ENCODE data around the gene UBE2D2.
"Not testable (repeated sequence)": the region's sequence is repeated elsewhere in the genome, so short reads cannot be mapped to it uniquely, and the experiment has no call there.

The UBE2D2 gene

DNA sequence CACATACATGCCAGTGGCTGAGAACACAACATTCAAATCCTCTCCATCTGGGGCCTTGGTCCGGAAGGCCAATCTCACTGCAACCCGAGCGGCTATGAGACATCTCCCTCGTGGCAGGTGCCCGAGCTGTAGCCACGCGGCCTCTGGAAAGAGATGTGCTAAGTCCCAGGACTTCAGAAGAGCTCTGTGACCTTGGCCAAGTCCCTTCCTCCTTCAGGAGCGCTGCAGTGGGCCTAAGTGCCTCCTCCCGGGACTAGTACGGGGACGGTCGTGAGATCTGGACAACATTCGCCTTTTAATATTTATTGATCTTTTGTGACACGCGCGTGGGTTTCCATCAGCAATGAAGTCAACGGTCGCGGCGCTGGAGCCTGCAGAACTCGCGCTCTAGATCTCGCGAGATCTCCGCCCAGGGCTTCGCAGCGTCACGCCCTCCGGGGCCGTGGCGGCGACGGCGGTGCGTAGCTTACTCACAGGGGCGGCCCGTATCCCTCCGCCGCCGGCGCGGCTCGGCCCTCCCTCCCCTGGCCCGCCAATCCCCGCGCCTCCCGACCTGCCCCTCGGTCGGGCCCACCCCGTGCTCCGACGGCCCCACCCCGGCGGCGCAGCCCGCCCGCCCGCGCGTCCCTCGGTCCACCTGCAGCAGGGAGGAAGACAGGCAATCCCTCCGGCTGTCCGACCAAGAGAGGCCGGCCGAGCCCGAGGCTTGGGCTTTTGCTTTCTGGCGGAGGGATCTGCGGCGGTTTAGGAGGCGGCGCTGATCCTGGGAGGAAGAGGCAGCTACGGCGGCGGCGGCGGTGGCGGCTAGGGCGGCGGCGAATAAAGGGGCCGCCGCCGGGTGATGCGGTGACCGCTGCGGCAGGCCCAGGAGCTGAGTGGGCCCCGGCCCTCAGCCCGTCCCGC is at the start of gene UBE2D2:
Gene UBE2D2, plus strand, starts transcription at position 588 of the 903 bp plus-strand sequence. CDS start 453 bp downstream, outside the sequence.
- DNase-seq (ENCODE audit: low read depth in 1 of 2, low spot score in 1 of 2): peak; percentile 95 to 96

DNA sequence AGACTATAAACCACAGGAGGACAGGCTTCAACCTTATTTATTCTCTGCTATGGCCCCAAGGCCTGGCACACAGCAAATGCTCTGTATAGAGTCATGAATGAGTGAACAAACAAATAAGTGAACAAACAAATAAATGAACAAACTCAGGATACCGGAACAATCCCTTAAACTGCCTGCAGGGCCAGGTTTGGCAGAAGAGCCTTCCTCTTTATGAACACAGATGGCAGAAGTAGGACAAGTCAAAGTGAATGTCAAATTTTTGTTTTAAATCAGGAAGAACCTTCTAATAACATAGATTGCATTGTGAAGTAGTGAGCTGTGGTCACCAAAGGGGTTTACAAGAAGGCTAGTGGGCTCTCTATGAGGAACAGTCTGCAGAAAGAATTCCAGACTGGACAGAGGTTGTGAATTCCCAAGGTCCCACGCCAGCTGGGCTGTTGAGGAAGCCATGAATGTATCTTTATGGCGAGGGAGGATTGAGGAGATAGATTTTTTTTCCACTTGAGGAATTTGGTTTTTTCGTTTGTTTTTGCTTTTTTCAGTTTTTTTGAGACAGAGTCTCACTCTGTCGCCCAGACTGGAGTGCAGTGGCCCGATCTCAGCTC is 48.3 kb upstream of the UBE2D2 start:
- no peak for DNase-seq (ENCODE audit: low read depth in 1 of 2, low spot score in 1 of 2)

DNA sequence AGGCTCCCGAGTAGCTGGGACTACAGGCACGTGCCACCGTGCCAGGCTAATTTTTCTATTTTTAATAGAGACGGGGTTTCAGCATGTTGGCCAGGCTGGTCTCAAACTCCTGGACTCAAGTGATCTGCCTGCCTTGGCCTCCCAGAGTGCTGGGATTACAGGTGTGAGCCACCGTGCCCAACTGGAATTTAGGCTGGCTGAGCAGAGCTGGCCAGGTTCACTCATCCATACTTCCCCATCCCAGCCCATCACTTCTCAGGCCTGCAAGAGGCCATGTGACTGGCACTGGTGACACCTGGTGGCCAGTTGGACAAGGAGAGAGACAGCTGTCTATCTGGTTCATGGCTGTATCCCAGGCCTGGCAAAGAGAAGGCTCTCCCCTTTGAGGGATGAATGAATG is 47.7 kb upstream of the UBE2D2 start:
- DNase-seq (ENCODE audit: low read depth in 1 of 2, low spot score in 1 of 2): peak; percentile 56 to 60

DNA sequence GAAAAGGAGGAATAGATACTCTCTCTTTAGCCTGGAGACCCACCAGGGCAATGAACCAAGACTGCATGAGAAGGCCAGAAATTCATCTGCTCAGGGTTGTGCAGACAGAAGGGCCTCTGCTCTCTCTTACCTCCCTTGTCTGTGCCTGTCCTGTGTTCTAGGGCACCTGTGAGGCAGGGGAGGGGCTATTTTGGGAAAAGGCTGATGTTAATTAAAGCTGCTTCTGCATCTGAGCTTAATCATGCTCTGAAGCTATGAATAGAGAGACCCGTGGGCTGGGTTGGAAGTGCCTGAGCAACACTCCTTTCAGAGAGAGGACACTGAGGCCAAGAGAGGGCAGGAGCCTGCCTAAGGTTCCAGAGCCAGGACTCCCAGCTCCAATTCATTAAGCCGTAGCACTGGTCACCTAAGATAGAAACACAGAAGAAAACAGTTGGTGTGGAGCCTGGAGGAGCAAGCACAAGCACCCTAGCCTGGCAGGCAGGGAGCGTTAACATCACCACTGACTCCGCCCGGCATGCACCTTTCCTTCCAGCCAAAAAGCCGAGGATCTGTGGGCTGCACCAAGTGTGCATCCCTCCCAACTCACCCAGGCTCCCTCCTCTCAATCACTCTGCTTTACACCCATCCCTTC is 47.2 kb upstream of the UBE2D2 start:
- DNase-seq (ENCODE audit: low read depth in 1 of 2, low spot score in 1 of 2): no peak

DNA sequence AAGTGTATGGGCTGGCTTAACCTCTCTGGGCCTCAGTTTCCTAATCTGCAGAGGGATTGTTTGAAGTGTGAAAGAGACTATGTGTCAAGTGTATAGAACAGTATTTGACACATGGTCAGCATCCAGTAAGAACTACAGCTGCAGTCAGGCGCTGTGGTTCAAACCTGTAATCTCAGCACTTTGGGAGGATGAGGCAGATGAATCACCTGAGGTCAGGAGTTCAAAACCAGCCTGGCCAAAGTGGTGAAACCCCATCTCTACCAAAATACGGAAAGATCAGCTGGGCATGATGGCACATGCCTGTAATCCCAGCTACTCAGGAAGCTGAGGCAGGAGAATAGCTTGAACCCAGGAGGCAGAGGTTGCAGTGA is 46.7 kb upstream of the UBE2D2 start:
- DNase-seq (ENCODE audit: low read depth in 1 of 2, low spot score in 1 of 2): no peak

DNA sequence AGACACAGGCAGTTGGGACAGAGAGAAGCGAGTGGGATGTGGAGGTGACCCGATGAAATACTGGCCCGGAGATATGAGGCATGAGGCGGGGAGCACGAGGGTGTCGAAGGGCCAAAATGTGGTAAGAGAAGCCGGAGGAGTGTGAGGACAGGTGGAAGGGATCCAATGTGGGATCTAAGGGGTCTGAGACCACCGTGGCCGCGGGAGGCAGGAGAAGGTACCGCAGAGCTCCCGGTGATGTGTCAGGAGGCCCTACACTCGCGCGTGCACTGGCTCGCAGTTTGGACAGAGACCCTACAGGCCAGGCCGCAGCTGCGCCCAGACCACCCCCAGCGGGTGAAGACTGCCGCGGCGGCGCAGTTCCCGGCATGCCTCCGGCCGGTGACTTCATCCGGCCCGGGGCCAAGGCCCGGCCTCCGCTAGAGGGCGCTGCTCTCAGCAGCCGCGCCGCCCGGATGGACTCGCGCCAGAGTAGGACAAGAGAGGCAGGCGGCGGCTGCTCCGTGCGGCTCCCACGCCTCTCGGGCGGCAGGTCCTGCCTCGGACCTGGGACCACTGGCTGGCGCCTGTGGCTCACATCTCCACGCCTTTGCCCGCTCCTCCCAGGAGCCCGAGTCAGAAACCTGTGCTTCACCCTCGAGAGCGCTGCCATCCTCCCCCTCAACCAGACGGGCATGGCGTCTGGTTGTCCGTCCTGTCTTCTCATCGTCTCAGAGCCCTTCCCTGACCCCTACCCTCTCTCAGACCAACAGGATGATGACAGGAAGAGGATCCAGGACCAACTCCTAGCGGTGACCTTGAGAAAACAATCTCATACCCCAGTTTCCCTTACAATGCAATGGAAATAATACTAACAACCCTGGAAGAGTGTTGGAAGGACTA is 43.2 kb upstream of the UBE2D2 start:
- peak; percentile 85 for DNase-seq (ENCODE audit: low read depth in 1 of 2, low spot score in 1 of 2)

DNA sequence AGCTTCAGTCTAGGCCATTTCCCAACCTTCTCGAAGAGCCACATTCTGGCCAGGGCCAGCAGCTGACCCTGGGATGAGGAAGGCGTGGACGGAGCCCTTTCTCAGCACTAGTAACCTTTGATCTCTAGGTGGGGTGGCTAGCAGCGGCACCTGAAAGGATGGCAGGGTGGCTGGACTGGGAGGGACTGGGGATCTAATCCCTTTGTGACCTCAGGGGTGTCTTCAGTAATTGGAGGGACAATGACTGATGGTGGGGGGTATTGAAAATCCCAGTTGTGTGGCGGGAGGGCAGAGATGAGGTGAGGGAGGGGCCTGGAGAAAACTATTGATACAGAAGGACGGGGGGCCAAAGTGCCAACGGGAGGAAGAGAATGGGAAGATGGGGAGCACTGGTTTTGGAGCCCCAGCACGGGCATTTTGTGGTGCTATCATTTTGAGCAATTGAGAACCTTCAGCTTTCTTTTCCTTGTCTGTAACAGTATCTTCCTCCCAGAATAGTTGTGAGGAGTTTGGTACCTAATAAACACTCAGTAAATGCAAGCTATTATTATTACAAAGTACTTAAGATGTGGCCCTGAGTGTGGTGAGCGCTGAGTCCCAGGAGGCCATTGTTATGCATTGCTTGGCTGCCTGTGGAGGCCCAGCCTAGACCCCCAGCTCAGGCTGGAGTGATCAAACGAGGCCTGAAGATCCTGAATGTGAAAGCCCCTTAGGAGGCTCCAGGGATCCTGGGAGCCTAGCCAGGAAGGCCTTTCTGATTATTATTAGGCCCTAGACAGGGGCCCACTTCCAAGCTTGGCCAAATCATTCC is 37.3 kb upstream of the UBE2D2 start:
- no peak for DNase-seq (ENCODE audit: low read depth in 1 of 2, low spot score in 1 of 2)

DNA sequence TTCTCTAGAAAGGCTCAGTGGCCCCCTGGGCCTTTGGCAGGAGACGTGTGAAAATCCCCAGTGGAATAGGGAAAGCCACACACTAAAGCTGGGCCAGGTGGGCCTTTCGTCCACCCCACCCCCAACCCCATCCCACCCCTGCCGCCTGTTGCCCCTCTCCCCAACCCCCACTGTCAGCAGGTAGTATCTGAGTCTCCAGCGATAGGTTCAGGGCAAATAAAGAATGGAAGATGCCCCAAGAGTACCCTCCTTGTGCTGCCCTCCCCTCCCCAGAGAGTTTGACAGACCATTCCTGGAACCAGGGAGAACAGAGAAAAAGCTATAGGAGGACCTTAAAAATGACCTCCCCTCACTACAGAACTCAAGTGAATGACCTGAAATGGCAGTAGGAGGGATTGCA is 36.7 kb upstream of the UBE2D2 start:
- no peak for DNase-seq (ENCODE audit: low read depth in 1 of 2, low spot score in 1 of 2)

DNA sequence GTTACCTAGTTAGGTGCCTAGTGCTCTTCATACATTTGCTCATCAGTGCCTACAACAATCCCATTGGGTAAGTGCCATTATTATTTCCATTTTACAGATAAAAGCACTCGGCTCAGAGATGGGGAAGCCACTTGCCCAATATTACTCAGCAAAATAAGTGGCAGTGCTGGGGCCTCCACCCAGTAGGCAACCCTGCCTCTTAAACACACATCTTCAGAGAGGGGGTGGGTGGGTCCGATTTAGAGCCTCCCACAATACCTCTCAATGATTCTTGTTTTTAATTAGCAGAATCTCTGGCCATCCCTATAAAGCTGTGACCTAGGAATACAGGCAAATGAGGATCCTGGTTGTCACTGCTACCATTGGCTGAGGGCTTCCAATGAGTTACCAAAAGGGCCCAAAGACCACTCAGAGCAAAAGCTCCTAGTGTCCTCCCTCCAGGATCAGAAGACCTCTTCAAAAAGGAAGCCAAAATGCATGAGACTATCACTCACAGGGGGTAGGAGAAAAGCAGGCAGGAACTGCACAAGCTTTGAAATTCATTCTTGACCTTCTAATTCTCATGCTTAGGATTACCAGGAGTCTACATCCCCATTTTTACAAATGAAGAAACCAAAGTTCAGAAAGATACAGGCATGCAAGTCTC is 36.1 kb upstream of the UBE2D2 start:
- DNase-seq (ENCODE audit: low read depth in 1 of 2, low spot score in 1 of 2): no peak

DNA sequence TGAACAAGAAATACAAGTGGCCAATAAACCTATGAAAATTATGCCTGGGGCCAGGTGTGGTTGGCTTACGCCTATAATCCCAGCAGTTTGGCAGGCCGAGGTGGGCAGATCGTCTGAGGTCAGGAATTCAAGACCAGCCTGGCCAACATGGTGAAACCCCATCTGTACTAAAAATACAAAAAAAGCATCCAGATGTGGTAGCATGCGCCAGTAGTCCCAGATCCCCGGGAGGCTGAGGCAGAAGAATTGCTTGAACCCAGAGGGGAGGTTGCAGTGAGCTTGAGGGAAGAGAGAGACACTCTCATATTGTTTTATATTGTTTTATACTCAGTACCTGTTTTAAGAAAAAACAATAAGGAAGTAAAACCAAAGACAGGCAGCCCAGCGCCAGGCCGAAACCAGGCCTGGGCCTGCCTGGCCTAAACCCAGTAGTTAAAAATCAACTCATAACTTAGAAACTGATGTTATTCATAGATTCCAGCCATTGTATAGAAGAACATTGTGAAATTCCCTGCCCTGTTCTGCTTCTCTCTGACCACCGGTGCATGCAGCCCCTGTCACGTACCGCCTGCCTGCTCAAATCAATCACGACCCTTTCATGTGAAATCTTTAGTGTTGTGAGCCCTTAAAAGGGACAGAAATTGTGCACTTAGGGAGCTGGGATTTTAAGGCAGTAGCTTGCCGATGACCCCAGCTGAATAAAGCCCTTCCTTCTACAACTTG is 35.4 kb upstream of the UBE2D2 start:
- not testable (repeated sequence) for DNase-seq (ENCODE audit: low read depth in 1 of 2, low spot score in 1 of 2)

DNA sequence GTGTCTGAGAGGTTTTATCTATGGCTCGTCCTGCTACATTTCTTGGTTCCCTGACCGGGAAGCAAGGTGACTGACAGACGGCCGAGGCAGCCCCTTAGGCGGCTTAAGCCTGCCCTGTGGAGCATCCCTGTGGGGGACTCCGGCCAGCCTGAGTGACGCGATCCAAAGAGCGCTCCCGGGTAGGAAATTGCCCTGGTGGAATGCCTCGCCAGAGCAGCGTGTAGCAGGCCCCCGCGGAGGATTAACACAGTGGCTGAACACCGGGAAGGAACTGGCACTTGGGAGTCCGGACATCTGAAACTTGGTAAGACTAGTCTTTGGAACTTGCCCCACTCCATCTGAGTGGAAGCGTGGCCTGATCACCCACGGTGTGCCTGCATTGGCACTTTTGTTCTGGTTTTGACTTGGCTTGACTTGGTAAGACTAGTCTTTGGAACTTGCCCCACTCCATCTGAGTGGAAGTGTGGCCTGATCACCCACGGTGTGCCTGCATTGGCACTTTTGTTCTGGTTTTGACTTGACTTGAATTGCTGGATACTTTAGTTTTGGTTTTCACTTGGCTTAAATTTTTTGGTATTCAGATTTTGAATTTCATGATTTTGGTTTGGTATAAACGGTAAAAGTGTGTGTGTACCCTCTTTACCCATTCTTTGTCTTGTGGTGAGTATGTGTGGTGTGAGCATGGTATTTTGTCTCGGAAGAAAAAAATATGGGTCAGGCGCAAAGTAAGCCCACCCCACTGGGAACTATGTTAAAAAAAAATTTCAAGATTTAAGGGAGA is 34.6 kb upstream of the UBE2D2 start:
- DNase-seq (ENCODE audit: low read depth in 1 of 2, low spot score in 1 of 2): not testable (repeated sequence)

DNA sequence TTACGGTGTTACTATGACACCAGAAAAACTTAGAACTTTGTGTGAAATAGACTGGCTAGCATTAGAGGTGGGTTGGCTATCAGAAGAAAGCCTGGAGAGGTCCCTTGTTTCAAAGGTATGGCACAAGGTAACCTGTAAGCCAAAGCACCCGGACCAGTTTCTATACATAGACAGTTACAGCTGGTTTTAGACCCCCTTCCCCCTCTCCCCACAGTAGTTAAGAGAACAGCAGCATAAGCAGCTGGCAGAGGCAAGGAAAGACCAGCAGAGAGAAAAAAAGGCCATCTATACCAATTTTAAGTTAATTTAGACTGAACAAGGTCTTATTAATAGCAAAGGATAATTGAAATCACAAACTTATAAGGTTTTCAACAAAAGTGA is 34.1 kb upstream of the UBE2D2 start:
- DNase-seq (ENCODE audit: low read depth in 1 of 2, low spot score in 1 of 2): not testable (repeated sequence)

DNA sequence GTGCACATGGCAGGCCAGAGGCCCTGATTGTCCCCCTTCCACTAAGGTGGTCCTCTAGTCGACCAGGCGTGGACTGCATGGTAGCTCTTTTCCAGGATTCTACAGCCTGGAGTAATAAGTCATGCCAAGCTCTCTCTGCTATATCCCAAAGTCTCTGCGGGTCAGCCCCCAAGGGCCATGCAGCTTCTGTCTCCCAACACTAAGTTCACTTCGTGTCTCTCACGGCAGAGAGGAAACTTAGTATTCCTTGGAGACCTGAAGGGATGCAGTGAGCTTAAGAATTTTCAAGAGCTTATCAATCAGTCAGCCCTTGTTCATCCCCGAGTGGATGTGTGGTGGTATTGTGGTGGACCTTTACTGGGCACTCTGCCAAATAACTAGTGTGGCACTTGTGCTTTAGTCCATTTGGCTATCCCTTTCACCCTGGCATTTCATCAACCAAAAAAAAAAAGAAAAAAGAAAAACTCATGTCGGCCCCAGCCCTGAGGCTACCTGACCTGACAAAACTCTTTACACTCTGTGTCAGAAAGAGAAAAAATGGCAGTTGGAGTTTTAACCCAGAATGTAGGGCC is 33.2 kb upstream of the UBE2D2 start:
- not testable (repeated sequence) for DNase-seq (ENCODE audit: low read depth in 1 of 2, low spot score in 1 of 2)

DNA sequence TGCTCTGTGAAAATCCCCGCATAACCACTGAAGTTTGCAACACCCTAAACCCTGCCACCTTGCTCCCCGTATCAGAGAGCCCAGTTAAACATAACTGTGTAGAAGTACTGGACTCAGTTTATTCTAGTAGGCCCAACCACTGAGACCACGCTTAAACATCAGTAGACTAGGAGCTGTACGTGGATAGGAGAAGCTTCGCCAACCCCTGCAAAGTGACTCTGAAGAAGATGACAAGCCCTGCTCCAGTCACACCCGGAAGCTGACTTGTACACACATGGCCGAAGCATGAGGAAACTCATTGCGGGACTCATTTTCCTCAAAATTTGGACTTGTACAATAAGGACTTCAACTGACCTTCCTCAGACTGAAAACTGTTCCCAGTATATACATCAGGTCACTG is 32.4 kb upstream of the UBE2D2 start:
- not testable (repeated sequence) for DNase-seq (ENCODE audit: low read depth in 1 of 2, low spot score in 1 of 2)

DNA sequence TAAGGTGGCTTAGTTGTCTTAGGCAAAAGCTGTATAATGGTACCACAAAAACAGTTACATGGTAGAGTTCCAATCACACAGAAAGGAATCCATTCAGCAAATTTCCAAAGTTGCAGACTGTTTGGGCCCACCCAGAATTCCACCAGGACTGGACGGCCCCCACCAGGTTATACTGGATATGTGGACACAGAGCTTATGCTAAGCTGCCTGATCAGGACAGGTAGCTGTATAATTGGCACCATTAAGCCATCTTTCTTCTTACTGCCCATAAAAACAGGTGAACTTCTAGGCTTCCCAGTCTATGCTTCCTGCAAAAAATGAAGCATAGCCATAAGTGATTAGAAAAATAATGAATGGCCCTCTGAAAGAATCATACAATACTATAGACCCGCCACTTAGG is 31.1 kb upstream of the UBE2D2 start:
- DNase-seq (ENCODE audit: low read depth in 1 of 2, low spot score in 1 of 2): not testable (repeated sequence)

DNA sequence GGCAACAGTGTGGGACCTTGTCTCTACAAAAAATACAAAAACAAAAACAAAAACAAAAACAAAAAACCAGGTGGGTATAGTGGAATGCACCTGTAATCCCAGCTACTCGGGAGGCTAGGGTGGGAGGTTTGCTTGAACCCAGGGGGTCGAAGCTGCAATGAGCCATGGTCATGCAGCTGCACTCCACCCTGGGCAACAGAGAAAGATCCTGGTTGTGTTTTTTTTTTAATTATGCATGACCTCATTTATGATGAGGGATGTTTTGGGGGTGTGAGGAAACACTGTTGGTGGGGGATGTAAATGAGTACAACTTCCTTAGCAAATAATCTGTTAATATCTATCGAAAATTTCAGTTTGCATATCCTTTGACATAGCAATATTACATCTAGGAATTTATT is 29.4 kb upstream of the UBE2D2 start:
- DNase-seq (ENCODE audit: low read depth in 1 of 2, low spot score in 1 of 2): no peak

DNA sequence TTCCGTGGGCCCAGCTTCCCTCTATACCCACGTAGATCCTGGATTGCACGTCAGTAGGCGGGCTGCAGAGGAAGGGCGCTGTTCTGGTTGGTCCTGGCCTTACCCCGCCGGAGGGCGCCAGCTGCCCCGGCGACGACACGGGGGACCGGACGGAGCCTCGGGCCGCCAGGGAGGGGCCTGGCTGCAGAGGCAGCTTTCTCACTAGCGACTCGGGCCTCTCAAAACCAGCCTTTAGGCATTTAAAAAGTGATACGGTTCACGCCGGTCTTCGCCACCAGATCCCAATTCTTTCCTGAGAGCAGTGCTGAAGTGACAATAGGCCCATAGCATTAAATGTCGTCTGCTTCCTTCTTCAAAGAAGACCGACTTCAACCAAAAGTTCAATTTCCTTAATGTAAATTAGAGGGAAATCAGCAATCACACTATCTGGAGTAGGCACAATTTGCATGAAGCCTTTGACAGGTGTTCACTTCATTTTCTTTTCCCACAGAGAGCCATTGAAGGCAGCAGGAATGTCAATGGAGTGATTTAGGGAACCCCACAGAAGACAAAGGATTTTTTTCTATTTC is 17.6 kb upstream of the UBE2D2 start:
- peak in 1 of 2 donors; percentile 5 for DNase-seq (ENCODE audit: low read depth in 1 of 2, low spot score in 1 of 2)

DNA sequence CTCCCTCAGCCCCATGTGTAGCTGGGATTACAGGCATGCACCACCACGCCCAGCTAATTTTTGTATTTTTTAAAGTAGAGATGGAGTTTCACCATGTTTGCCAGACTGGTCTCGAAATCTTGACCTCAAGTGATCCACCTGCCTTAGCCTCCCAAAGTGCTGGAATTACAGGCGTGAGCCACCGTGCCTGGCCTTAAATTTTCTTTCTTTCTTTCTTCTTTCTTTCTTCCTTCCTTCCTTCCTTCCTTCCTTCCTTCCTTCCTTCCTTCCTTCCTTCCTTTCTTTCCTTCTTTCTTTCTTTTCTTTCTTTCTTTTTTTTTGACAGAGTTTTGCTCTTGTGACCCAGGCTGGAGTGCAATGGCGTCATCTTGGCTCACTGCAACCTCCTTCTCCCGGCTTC is 14.5 kb upstream of the UBE2D2 start:
- DNase-seq (ENCODE audit: low read depth in 1 of 2, low spot score in 1 of 2): not testable (repeated sequence)
